NCI-H82 treated with DMSO at 0.1 percent for 48 hours (cell line): ENCODE measurements around the gene ENAH.
A peak's percentile ranks its signal among the peaks of the same experiment; 100 is the strongest.
"Not testable (repeated sequence)": the region's sequence is repeated elsewhere in the genome, so short reads cannot be mapped to it uniquely, and the experiment has no call there.

Experiments
- DNase-seq: peaks from one replicate; lab custom pipeline; 2025; ENCODE audit not compliant: unreplicated experiment; lab: John Stamatoyannopoulos, UW

ENAH gene

DNA sequence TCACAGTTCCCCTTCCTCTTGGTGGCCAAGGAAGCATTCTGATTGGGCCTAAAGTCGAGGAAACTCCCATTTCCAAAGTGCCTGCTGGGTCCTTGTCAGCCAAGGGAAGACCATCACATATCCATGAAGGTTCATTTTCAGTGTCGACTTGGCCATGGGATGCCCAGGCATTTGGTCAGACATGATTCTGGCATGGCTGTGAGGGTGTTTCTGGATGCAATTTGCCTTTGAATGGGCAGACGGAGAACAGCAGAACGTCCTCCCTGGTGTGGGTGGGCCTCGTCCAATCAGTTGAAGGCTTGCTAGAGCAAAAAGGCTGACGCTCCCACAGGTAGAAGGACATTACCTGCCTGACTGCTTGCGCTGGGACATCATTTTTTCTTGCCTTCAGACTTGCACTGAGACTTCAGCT is 176.8 kb downstream of the ENAH start:
- no peak for DNase-seq

DNA sequence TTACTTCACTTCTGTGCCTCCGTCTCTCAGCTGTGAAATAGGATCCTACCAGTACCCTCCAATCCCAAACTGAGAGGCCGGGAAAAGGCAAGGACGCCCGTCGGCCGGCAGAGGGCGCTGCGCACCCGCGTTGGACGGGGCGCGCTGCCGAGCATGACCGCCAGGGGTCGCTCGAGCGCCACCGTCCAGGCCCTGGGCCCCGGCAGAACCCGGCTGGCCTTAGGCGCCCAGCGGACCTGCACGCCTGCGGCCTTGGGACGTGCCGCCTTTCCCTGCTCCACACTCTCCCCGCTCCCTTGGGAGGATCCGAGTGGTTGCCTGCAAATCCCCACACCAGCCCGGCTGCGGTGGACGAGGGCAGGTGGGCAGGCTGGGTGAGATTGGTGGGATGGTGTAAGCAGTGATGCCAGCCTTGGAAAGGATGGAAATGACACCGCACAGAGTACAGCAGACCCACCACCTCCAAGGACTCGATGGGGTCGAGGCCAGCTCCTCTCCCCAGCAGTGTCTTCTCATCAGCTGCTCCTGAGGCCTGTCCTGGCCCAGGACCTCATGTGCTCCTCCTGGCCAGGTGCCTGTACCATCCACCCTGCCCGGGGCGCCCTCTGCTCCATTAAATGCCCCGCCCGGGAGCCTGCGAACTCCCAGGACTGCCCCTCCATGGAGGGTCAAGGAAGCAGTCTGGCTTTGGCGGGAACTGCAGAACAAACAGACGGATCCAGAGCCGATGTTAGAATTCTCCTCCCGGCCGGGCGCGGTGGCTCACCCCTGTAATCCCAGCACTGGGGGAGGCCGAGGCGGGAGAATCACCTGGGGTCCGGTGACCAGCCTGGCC is 177.7 kb downstream of the ENAH start:
- peak; percentile 52 for DNase-seq

DNA sequence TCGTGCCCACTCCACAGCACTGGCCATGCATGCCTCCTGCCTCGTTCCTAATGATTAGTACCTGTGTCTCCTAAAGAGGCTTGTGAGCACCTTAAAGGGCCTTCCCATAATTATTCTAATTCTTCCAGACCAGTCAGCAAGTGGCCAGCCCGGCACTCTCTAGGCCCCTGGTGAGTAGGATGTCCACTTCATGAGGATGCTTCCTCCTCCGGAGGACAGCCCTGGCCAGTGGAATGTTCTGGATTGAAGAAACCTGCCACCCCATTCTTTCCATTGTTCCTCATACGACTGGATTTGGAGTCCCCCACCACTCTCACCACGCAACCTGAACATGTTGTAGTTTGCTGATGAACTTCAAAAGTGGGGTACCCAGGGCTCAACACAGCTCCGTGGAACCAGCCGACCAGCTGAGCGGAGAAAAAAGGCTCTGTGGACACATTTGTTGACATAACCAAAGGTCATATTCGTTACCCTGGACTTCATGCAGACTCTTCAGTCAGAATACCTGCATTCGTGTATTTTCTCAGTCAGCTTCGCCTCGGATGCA is 178.4 kb downstream of the ENAH start:
- DNase-seq = no peak

DNA sequence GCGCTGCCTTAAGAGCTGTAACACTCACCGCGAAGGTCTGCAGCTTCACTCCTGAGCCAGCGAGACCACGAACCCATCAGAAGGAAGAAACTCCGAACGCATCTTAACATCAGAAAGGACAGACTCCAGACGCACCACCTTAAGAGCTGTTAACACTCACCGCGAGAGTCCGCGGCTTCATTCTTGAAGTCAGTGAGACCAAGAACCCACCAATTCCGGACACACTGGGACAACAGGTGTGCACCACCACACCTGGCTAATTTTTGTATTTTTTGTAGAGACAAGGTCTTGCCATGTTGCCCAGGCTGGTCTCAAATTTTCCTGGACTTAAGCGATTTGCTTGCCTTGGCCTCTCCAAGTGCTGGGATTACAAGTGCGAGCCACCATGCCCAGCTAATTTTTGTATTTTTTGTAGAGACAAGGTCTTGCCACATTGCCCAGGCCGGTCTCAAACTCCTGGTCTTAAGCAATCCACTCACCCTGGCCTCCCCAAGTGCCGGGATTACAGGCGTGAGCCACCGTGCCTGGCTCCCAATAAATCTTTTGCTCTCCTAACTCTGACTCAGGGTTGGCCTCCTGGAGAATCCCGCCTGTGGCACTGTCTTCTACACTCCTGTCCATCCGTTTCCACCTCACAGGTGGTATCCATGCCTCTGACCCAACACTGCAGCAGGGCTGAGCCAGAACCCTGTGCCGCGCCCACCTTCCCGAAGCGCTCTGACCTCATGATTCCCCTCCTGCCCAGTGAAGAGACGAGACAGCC is 179.1 kb downstream of the ENAH start:
- not testable (repeated sequence) for DNase-seq

DNA sequence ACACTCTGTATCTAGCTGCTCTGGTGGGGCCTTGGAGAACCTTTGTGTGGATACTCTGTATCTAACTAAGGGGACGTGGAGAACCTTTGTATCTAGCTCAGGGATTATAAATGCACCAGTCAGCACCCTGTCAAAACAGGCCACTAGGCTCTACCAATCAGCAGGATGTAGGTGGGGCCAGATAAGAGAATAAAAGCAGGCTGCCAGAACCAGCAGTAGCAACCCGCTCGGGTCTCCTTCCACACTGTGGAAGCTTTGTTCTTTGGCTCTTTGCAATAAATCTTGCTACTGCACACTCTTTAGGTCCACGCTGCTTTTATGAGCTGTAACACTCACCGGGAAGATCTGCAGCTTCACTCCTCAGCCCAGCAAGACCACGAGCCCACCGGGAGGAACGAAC is 179.7 kb downstream of the ENAH start:
- DNase-seq = not testable (repeated sequence)

DNA sequence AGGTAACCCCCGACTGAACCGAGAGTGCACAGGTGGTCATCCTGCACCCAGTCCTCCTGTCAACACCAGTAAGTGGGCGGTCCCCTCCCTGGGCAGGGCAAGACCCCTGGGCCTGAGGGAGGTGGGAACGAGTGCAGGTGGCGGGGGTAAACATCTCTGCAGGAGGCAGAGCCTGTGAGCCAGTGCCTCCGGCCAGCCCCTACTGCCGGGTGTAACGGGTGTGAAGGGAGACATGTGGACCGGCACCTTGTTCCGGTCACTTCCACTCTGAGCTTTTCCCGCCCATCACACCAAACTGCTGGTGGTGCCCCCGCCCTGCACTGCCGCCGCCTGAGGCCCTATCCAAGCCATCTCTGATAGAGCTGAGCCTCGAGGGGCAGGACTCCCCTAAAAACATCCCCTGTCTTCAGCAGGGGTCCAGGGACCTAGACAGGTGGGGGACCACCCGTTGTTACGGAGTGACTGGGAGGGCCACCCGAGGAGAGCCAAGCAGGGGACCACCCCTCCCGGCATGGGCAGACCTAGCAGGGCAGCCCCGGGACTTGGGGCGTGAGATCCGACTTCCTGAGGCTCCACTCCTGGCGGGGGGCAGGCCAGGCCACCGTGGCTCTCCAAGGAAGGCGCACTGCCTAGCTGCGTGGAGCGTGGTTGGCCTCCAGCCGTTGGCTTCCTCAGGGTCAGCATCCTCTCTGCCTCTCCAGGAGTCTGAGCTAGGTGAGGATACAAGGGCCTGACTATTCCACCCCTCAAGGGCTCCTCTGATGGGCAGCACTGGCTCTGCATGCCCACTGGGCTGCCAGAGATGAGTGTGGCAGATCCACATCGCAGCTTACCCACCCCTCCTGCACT is 181.2 kb downstream of the ENAH start:
- no peak for DNase-seq

DNA sequence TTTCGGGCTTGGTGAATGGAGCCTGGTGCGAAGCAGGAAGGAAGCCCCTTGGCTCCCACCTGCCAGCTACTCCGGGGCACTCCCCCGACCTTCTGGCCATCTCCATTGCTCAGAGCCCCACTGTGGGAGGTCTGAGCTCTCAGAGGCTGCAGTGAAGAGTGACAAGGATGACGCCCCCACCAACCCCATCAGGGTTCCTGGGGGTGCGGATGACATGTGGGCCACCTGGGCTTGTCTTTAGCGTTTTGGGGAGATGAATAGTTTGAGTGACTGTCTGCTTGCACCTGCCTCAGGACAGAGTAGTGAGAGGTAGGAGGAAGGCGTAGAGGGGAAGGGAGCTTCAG is 181.8 kb downstream of the ENAH start:
- no peak for DNase-seq

DNA sequence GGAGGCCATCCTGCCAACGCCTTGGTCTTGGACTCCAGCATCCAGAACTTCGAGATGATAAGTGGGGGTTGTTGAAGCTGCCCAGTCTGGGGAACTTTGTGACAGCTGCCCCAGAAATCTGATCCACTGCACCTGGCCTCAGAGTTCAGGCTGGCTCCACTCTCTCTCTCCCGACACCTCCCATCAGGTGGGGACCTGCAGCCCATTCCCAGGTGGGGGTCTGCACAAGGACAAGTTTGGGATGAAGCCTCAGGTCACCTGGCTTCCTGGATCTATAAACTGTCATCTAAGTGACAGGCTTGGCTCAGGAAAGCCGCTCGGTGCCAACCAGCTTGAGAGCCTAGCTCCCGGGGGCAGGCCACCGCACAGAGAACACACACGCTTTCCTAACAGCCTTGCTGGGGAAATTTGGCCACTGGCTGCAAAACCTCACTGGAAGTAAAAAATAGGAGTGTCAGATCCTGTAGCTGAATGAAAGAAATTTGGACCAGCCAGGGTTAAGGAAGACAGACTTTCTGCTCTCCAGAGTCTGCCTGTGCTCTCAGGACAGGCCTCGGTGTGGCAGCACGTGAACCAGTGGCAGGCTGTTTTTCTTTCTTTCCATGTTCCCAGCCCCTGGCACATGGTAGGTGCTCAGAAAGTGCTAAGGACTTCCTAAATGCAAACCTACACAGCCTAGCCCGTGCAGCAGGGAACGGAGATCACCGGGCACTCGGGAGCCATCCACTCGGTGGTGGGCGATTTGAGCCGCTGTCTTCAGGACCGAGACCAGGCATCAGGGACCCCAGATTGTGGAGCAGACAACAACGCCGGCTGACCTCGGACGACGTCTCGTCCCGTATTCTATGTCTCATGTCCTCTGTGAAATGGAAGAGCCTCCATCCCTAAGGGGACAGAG is 182.5 kb downstream of the ENAH start:
- no peak for DNase-seq

DNA sequence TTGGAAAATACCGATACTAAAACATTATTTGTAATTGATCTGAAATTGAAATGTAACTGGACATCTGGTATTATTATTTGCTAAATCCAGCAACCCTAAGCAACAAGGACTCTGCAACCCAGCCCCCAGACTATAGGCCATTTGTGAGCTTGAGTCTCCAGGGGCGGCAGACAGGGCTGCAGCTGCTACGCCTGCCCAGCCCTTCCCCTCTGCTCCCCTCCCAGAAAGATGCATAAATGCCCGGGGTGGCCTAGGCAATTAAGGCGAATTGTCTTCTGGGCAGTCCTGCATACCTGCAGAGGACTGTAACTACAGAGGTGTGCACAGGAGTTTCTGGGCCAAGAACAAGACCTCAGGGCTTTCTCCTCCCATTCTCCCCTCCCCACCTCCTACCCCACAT is 183.9 kb downstream of the ENAH start:
- no peak for DNase-seq

DNA sequence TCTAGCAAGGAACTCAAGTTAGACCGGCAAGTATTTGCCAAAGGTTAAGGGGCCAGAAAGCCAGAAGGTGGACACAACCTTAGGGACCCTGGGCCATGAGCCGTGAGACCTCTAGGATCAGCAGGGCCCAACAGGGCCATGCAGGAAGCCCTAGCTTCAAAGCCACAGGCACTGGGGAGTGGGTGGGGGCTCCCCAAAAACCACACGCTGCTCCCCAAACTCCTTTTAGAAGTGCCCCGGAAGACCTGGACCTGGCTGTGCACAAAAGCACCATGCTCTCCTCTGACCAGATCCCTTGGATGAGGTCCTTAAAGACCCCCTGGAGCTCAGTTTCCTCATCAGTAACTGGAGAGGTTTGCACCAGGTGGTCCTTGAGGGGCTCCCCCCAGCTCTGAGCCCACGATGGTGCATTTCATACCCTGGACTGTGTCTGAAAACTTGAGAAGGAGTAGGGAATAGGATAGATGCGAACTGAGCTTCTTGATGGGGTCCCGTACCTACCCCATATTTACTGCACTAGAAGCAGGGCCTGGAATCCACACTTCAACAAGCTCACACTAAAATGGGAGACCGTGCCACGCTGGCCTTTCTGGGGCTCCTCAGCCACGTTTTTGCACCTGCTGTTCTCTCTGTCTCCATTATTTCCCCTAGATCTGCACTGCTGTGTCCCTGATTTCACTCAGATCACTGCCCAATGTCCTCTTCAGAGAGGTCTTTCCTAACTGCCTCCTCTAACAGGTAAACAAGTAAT is 184.5 kb downstream of the ENAH start:
- DNase-seq = no peak

DNA sequence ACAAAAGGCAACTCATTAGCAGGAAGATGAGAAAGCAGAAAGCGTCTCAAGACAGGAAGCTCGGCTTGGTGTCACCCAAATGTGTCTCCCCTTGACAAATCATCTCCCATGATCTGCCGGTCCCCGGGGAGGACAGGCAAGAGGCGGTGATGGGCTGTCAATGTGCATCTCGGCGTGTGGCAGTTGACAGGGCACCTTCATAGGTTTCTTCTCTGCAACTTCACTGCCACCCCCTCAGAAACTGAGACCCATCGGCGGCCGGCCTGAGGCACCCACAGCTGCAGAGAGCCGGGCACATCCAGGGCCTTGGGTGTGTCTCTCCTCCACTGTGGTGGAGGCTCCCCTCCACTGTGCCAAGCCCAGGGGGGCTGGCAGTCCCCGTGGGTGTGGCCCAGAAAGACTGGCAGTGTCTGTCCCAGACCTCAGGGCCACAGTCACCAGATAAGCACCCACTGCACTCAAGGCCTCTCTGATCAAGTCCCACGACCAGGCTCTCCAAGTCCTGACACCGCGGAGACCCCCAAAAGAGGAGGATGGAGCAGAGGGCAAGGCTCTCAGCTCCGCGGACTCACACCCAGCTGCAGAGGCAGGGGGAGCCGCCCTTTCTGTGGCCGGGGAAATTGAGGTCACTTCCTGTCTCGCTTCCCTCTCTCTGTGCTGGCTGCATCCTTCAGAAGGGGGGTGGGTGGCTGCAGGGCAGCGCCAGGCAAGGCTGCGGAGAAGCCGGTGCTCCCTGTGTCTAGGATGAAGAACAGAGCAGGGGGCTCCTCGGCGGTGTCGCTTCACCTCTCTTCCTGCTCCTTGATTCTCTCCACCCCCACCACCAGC is 185.5 kb downstream of the ENAH start:
- no peak for DNase-seq

DNA sequence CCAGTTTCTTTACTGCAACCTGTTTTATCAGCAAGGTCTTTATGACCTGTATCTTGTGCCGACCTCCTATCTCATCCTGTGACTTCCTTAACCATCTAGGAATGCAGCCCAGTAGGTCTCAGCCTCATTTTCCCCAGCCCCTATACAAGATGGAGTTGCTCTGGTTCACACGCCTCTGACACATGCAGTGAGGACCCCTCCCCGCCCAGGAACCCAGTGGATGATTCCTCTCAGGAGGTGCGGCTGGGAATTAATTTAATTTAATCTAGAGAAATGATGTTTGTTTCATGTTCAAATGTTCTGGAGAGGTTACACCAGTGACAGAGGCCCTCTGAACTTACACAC is 186.1 kb downstream of the ENAH start:
- no peak for DNase-seq

DNA sequence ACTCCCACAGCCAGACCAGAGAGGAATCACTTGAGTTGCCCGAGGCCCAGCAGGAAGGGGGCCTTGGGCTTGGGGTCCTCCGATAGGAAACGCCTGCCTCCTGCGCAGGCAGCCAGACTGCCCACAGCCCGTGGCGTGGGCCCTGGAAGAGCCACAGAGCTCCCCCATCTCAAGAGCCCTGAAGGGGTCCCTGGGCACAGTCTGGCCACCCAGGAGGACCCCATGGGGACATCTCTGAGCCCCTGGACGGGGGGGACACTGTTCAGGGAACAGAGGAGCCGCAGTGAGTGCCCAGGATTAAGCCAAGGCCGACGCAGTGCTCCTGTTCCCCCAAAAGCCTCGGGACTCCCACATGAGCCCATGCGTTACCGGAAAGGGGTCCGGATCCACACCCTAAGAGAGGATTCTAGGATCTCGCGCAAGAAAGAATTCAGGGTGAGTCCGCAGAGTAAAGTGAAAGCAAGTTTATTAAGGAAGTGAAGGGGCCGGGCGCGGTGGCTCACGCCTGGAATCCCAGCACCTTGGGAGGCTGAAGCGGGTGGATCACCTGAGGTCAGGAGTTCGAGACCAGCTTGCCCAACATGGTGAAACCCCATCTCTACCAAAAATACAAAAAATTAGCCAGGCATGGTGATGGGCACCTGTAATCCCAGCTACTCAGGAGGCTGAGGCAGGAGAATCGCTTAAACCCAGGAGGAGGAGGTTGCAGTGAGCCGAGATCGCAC is 187.0 kb downstream of the ENAH start:
- no peak for DNase-seq

DNA sequence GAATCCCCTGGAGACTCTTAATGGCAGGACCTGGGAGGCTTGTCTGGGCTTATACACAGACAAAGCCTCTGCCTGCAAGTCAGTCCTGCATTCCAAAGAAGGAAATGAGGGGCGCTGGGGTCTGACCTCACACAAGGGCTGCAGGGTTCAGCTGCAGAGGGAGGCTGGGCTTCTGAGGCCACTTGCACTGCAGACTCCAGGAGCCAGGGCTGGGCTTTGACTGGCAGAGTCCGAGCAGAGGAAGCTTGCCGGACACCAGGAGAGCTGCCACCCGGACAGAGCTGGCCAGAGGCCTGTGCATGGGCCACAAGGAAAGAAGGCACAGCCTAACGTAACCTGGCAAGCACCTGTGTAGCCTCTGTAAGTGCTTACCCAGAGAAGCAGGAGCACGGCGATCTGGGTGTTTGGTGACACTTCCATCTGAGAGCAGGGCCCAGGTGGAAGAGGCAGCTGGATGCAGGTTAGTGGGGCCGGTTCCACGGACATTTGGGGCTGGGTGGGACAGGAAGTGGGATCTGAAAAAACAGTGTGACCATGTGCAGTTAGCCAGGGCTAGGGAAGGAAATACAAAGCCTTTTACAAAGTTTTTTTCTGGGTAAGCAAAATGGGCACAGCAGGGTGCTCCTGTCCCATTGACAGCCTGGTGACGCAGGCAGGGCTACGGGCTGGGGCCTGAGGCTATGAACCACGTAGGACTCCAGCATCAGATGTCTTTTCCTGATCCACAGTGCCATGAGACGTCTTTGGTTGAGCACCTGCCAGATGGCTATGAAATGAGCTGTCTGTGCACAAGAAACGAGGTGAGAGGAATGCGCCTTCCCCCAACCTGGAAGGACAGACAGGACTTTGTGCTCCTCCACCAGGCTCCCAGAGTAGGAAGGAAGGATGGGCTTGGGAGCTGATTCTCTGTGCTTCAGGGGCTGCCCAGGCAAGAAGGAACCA is 187.8 kb downstream of the ENAH start:
- DNase-seq = no peak

DNA sequence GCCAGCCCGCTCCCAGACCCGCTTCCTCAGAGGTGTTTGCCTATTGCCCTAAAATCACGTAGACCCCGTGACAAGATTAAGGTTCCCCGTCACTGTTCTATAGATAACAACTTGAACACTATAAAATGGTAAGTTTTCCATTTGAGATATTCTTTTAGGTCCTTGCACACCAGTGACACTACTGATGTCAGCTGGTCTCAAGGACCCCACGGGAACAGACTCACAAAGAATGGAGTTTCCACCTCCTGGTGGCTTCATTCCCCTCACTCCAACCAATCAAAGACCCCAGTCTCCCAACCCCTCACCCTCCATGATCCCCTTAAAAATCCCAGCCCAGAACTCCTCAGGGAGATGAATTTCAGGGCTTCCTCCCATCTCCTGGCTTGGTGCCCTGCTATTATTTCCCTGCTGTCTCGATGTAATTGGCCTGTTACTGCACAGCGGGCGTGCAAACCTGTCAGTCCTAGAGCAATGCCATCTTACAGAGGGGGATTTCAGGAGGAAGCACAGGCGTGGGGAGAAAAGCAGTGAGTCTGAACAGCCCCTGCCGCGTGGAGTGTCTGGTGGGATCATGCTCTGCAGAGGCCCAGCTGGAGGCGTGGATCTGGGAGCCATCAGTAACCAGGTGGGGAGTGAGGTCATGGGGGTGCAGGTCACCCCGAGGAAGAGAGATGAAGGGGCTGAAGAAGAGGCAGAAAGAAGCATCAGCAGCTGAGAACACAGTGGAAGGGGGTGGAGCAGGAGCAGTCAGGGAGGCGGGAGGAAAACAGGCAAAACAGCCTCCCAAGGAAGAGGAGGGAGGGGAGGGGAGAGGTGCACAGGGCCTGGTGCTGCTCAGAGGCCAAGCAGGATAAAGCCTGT is 190.0 kb downstream of the ENAH start:
- no peak for DNase-seq

DNA sequence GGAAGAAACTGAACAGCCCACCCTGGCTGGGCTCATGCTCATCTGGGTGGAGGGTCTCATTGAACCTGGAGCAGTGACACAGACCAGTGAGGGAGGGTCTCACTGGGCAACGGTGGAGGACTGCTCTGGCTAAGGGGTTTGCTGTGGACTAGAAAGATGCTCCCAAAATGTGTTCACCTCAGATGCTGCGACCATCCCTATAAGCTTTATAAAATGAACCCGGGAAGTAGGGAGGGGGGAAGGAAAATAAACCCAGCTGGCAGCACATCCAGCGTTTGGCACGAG is 190.6 kb downstream of the ENAH start:
- DNase-seq = peak; percentile 60
